Panc1 (cell line): Measurements from ENCODE around the gene ST3GAL4. TPM values are rescaled to one million over a fixed set of nuclear protein-coding genes. Genes with fewer than 3 reads are reported as not detected.

Experiments
- ATAC-seq: fragments of 200-7000 bp; cut with Tn5 transposase; 2 replicates; pipeline ENCODE4 v1.9.1; 2020; ENCODE audit warnings: mild to moderate bottlenecking, moderate library complexity
- BruUV-seq: library from RNA; stranded (reverse); fragments of 400-500 nt; replicated peaks from 2 replicates; lab custom pipeline; 2021; lab: Mats Ljungman, UMichigan
- CTCF ChIA-PET: fragments of 300-600 bp; sonication (Branson Sonifier 250); formaldehyde crosslinking; loops from one replicate; lab custom pipeline; 2022; ENCODE audit warnings: antibody characterized with exemption; lab: Charles Lee
- POLR2A ChIA-PET: fragments of 300-600 bp; sonication (Branson Sonifier 250); formaldehyde crosslinking; loops from one replicate; lab custom pipeline; 2022; ENCODE audit warnings: antibody characterized with exemption; lab: Charles Lee
- DNase-seq: peaks from one replicate; pipeline ENCODE4 v3.0.0-alpha.2; 2010; ENCODE audit warnings: low read depth, low spot score
- H3K27ac ChIP-seq: 2 replicates; pipeline ENCODE4 v1.5.1; 2011; ENCODE audit warnings: mild to moderate bottlenecking, low read length, inconsistent platforms
- H3K27me3 ChIP-seq: fragments of 200-500 bp; sonication (Bioruptor generic); 2 replicates; pipeline ENCODE4 v1.6.0; 2014; ENCODE audit warnings: low read length, inconsistent platforms; ENCODE audit not compliant: control insufficient read depth, insufficient read depth
- H3K36me3 ChIP-seq: fragments of 200-500 bp; sonication (Bioruptor generic); 2 replicates; pipeline ENCODE4 v1.5.1; 2014; ENCODE audit warnings: inconsistent platforms, mild to moderate bottlenecking, low read length, moderate library complexity; ENCODE audit not compliant: control insufficient read depth, insufficient read depth
- H3K4me1 ChIP-seq: 2 replicates; pipeline ENCODE4 v1.5.1; 2011; ENCODE audit warnings: inconsistent platforms, mild to moderate bottlenecking, low read length, moderate library complexity; ENCODE audit not compliant: control insufficient read depth, insufficient read depth
- H3K4me3 ChIP-seq, 2 experiments: 2 replicates each; pipeline ENCODE4 v1.5.1; 2011 to 2012; ENCODE audit warnings: low read depth in 2 of 2, low read length in 2 of 2, mild to moderate bottlenecking in 2 of 2, inconsistent platforms in 1 of 2, moderate library complexity in 1 of 2
- H3K9me3 ChIP-seq: fragments of 200-500 bp; sonication (Bioruptor generic); 2 replicates; pipeline ENCODE4 v1.5.1; 2014; ENCODE audit warnings: low read depth, mild to moderate bottlenecking, inconsistent platforms, low read length, moderate library complexity; ENCODE audit not compliant: control insufficient read depth, insufficient read depth
- CTCF ChIP-seq: fragments of 450-650 bp; IDR thresholded peaks from 2 replicates; pipeline ENCODE4 v1.5.1; 2017; ENCODE audit warnings: mild to moderate bottlenecking
- POLR2AphosphoS5 ChIP-seq: IDR thresholded peaks from 2 replicates; pipeline ENCODE4 v1.6.1; 2012; ENCODE audit warnings: mild to moderate bottlenecking, low read depth, low read length, moderate library complexity
- SIN3A ChIP-seq: IDR thresholded peaks from 2 replicates; pipeline ENCODE4 v1.6.1; 2012; ENCODE audit warnings: low read depth, mild to moderate bottlenecking, low read length, moderate library complexity, borderline replicate concordance; ENCODE audit not compliant: insufficient read depth
- TCF7L2 ChIP-seq: IDR thresholded peaks from 2 replicates; pipeline ENCODE4 v1.6.1; 2011; ENCODE audit warnings: mild to moderate bottlenecking, low read depth, low read length, inconsistent platforms
- in situ Hi-C: cut with HindIII; loops from 2 replicates; pipeline ENCODE4 v1.10.0; 2016; ENCODE audit warnings: low sequenced_read_pairs, low pct_unique_long_range_greater_than_20kb
- intact Hi-C: fragments of 100-400 bp; cut with micrococcal nuclease; formaldehyde crosslinking; loops from one replicate; pipeline ENCODE4 v1.10.0; 2022; ENCODE audit not compliant: unreplicated experiment
- total RNA-seq: library from RNA; stranded (reverse); gene quantifications from one replicate; pipeline ENCODE4 v1.2.1, GENCODE V29; 2021; ENCODE audit not compliant: unreplicated experiment
- TF ChIP-seq, protein P1 (sequence below), 2 experiments: IDR thresholded peaks; 2 replicates each; pipeline ENCODE4 v1.6.1; 2011 to 2012; ENCODE audit warnings: low read depth in 2 of 2, control low read depth in 1 of 2, low read length in 1 of 2, mild to moderate bottlenecking in 1 of 2, moderate library complexity in 1 of 2; ENCODE audit not compliant: insufficient read depth in 1 of 2

Gene ST3GAL4
- total RNA-seq, 1 experiment from 2014 or later = 56.6 TPM

DNA sequence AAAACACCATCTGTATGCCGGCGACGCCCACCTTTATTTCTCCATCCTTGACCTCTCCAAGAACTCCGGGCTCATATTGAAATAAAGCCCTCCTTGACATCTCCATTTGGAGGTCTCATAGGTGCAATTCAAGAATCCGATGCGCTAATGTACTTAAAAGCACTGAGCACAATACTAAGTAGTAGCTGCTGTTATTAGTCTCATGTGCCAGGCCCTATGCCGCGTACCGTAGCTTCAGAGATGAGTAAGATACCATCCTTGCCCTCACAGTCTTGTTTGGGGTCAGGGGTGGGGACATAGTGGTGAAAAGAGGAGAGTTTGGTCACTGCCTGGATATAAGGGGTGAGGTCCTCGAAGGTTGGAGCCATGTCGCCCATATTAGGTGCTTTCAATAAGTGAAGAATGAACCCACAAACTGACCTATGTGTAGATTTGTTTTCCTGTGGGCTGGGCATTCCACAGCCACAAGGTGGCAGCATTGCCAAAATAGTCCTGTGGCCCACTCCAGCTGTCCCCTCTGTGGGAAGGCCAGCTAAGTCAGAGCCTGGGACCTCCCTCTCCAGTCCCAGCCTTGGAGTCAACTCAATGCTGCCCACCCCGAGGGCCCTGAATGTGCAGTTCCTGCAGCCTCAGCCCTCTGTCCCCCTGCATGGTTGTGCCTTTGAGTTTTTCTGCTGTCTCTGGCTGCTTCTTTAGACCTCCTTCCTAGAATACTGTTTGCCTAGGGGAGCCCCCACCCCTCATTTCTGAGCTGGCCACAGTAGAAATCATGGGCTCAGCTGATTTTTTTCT, 45.1 kb upstream of the ST3GAL4 start:
- Histone ChIP-seq H3K4me3 (no peak overlapping the region), H3K4me1 (no peaks in the 10 kb centered on the region), H3K27ac (no peak overlapping the region), H3K9me3 (no peaks in the 10 kb centered on the region), H3K27me3 (no peaks in the 10 kb centered on the region), H3K36me3 (no peaks in the 10 kb centered on the region)
- TF ChIP-seq, protein P1, sequence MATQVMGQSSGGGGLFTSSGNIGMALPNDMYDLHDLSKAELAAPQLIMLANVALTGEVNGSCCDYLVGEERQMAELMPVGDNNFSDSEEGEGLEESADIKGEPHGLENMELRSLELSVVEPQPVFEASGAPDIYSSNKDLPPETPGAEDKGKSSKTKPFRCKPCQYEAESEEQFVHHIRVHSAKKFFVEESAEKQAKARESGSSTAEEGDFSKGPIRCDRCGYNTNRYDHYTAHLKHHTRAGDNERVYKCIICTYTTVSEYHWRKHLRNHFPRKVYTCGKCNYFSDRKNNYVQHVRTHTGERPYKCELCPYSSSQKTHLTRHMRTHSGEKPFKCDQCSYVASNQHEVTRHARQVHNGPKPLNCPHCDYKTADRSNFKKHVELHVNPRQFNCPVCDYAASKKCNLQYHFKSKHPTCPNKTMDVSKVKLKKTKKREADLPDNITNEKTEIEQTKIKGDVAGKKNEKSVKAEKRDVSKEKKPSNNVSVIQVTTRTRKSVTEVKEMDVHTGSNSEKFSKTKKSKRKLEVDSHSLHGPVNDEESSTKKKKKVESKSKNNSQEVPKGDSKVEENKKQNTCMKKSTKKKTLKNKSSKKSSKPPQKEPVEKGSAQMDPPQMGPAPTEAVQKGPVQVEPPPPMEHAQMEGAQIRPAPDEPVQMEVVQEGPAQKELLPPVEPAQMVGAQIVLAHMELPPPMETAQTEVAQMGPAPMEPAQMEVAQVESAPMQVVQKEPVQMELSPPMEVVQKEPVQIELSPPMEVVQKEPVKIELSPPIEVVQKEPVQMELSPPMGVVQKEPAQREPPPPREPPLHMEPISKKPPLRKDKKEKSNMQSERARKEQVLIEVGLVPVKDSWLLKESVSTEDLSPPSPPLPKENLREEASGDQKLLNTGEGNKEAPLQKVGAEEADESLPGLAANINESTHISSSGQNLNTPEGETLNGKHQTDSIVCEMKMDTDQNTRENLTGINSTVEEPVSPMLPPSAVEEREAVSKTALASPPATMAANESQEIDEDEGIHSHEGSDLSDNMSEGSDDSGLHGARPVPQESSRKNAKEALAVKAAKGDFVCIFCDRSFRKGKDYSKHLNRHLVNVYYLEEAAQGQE (IDR thresholded peaks at IDR 0.05; ENCODE audit: insufficient read depth in 1 of 2, low read depth in 2 of 2, low read length in 1 of 2) = no peak
- peak; percentile 94 for TF ChIP-seq CTCF
- DNase-seq (no peak), ATAC-seq (peak; percentile 97)
- CTCF ChIA-PET = interaction anchor here (0.5 to 1.7 kb wide), 6 partner anchors 9 to 175 kb away, joined by 3 to 27 read pairs (median 4); no protein-coding TSS in a partner anchor
- intact Hi-C loops (loop anchor here (1.0 to 10.0 kb wide), 2 partner anchors 114 to 170 kb away; no protein-coding TSS in a partner anchor), in situ Hi-C loops (no loop called here)
- POLR2A ChIA-PET = no interaction called here
- BruUV-seq = no TSS peak

- Histone ChIP-seq H3K4me3 (no peak overlapping the region), H3K27me3 (no peaks in the 10 kb centered on the region), H3K27ac (no peak overlapping the region), H3K36me3 (no peaks in the 10 kb centered on the region), H3K4me1 (no peaks in the 10 kb centered on the region), H3K9me3 (no peaks in the 10 kb centered on the region)
- TF ChIP-seq, protein P1 (IDR thresholded peaks at IDR 0.05; ENCODE audit: insufficient read depth in 1 of 2, low read depth in 2 of 2, low read length in 1 of 2) = no peak
- TF ChIP-seq TCF7L2 (no peak), SIN3A (no peak), POLR2AphosphoS5 (no peak), CTCF (no peak)
- ChIA-PET CTCF (interaction anchor here (0.5 to 1.7 kb wide), 5 partner anchors 8 to 174 kb away, joined by 3 to 27 read pairs (median 4); no protein-coding TSS in a partner anchor), POLR2A (no interaction called here)
- ATAC-seq (no peak), DNase-seq (no peak)
- intact Hi-C loops (loop anchor here (1.0 to 10.0 kb wide), 2 partner anchors 114 to 169 kb away; no protein-coding TSS in a partner anchor), in situ Hi-C loops (no loop called here)
- no TSS peak for BruUV-seq
Measured at GRCh38 chr11:126310992-126311310, 44.5 kb upstream of the ST3GAL4 start.
